ENCODE measurements around the gene OLR1. TPM values are rescaled to one million over a fixed set of nuclear protein-coding genes. Genes with fewer than 3 reads are reported as not detected.

OLR1 gene
- polyA plus RNA-seq, 1 experiment: 6.9 TPM

DNA sequence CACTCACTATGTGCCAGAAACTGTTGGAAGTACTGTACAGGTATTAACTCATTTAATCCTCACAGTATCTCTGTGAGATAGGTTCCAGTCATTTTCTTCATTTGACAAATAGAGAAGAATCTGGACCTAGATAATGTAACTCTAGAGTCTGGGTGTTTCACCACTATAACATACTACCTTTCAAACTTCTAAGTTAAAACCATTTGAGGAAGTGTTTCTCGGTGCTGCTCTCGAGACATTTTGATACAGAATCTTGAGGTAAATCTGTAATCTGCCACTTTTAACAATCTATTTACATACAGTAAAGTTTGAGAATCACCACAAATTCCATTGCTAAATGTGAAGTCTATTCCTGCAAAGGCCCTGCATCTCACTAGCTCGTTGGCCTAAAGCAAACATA lies 8.8 kb downstream of the OLR1 start:
- POLR2A ChIA-PET: no interaction called here
- TF ChIP-seq, protein P1, sequence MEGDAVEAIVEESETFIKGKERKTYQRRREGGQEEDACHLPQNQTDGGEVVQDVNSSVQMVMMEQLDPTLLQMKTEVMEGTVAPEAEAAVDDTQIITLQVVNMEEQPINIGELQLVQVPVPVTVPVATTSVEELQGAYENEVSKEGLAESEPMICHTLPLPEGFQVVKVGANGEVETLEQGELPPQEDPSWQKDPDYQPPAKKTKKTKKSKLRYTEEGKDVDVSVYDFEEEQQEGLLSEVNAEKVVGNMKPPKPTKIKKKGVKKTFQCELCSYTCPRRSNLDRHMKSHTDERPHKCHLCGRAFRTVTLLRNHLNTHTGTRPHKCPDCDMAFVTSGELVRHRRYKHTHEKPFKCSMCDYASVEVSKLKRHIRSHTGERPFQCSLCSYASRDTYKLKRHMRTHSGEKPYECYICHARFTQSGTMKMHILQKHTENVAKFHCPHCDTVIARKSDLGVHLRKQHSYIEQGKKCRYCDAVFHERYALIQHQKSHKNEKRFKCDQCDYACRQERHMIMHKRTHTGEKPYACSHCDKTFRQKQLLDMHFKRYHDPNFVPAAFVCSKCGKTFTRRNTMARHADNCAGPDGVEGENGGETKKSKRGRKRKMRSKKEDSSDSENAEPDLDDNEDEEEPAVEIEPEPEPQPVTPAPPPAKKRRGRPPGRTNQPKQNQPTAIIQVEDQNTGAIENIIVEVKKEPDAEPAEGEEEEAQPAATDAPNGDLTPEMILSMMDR (IDR thresholded peaks at IDR 0.05; ENCODE audit: insufficient read depth, low read depth, low read length): no peak
- H3K4me3 ChIP-seq (ENCODE audit: low read depth, low read length): no peak overlapping the region
- H3K36me3 ChIP-seq (ENCODE audit: control insufficient read depth, insufficient read depth, low read length): no peaks in the 10 kb centered on the region
- H3K27me3 ChIP-seq (ENCODE audit: control insufficient read depth, insufficient read depth, low read length): no peaks in the 10 kb centered on the region
- CTCF ChIA-PET: interaction anchor here (0.6 to 2.9 kb wide), 3 partner anchors 8 to 80 kb away, joined by 3 to 15 read pairs (median 3); no protein-coding TSS in a partner anchor
- no peak for DNase-seq (ENCODE audit: low read depth)

DNA sequence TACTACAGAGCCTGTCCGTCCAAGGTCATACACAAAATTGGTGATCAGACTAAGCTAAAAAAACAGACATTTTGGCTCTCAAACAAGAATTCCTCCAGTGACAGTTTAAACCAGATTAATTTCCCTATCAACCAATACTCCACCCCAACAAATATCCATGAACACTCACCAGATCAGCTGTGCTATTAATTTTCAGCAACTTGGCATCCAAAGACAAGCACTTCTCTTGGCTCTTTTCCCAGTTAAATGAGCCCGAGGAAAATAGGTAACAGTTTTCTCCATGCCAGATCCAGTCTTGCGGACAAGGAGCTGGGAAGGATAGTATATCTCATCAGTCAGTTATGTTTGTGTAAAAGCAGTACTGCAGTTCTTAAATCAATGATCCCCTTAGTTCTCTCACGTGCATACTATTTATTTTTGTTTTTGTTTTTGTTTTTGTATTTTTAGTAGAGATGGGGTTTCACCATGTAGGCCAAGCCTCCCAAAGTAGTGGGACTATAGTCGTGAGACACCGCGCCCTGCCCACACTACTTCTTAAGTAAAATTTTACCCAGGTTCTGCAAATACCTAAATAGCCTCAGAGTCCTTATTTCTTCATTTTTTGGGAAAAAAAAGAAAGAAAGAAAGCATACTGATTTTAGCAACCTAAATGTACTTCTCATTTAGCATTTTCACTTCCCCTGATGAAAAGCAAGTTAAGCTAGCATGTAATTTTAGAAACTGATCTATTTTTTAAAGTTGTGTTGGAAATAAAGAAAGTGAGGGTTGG lies 11.1 kb downstream of the OLR1 start:
- ChIA-PET POLR2A (no interaction called here), CTCF (interaction anchor here (1.5 to 1.6 kb wide), 2 partner anchors 29 to 64 kb away, joined by 3 to 4 read pairs; no protein-coding TSS in a partner anchor)
- DNase-seq (ENCODE audit: low read depth): no peak
- no peaks in the 10 kb centered on the region for H3K27me3 ChIP-seq (ENCODE audit: control insufficient read depth, insufficient read depth, low read length)
- H3K4me3 ChIP-seq (ENCODE audit: low read depth, low read length): no peak overlapping the region
- H3K36me3 ChIP-seq (ENCODE audit: control insufficient read depth, insufficient read depth, low read length): no peaks in the 10 kb centered on the region
- TF ChIP-seq, protein P1 (IDR thresholded peaks at IDR 0.05; ENCODE audit: insufficient read depth, low read depth, low read length): no peak

DNA sequence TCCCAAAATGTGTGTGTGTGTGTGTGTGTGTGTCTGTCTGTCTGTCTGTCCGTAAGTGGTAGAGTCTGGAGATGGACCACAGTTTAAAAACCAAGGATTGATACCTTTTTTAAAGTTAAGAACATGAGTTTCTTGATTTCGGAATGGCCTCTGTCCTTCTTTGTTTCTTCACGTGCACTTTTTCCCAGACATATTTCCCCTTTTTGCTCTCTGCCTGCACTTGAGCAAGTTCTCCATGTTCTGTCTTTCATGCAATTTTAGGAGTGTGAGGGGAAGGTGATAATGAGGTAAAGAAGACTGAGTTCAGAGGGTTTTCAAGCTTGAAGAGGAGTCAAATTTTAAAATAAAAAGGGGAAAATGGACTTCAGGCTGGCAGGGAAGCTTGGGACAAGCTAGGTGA lies 12.7 kb downstream of the OLR1 start:
- ChIA-PET POLR2A (no interaction called here), CTCF (interaction anchor here (1.1 to 1.2 kb wide), 2 partner anchors 10 to 14 kb away, joined by 3 to 4 read pairs; no protein-coding TSS in a partner anchor)
- Histone ChIP-seq H3K4me3 (ENCODE audit: low read depth, low read length) (no peak overlapping the region), H3K27me3 (ENCODE audit: control insufficient read depth, insufficient read depth, low read length) (no peaks in the 10 kb centered on the region), H3K36me3 (ENCODE audit: control insufficient read depth, insufficient read depth, low read length) (no peaks in the 10 kb centered on the region)
- TF ChIP-seq, protein P1 (IDR thresholded peaks at IDR 0.05; ENCODE audit: insufficient read depth, low read depth, low read length): no peak
- no peak for DNase-seq (ENCODE audit: low read depth)

DNA sequence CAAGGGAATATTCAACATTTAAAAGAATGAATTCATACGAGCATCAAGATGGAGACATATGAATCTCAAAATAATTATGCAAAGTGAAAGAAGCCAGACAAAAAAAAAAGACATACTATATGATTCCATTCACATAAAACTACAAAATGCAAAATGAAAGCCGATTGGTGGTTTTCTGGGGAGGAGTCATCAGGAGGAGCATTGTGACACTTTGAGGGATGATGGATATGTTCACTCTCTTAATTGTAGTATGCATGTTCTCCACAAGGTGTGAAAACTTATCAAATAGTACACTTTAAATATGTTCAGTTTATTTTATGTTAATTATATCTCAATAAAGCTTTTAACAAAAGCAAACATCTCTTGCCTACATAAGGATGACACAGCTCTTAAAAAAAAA lies 13.5 kb downstream of the OLR1 start:
- TF ChIP-seq, protein P1 (IDR thresholded peaks at IDR 0.05; ENCODE audit: insufficient read depth, low read depth, low read length): no peak
- ChIA-PET POLR2A (interaction anchor here (0.7 kb wide), 1 partner anchor 10 kb away, joined by 4 read pairs; no protein-coding TSS in a partner anchor), CTCF (interaction anchor here (1.0 kb wide), 1 partner anchor 29 kb away, joined by 3 read pairs; no protein-coding TSS in a partner anchor)
- Histone ChIP-seq H3K4me3 (ENCODE audit: low read depth, low read length) (no peak overlapping the region), H3K27me3 (ENCODE audit: control insufficient read depth, insufficient read depth, low read length) (no peaks in the 10 kb centered on the region), H3K36me3 (ENCODE audit: control insufficient read depth, insufficient read depth, low read length) (no peaks in the 10 kb centered on the region)
- no peak for DNase-seq (ENCODE audit: low read depth)

DNA sequence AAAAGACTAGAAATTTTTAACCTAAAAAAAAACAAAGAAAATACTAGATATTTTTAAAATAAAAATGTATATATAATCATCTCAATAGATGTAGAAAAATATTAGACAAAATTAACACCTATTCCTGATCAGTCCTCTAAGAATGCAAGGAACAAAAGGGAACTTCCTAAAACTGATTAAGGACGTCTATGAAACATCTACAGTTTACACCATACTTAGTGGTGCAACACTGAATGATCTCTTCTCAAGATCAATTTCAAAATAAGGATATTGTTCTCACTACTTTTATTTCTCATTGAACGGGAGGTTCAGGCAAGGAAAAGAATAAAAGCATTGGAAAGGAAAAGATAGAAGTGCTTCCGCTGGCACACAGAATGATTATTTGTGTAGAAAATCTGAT lies 16.0 kb downstream of the OLR1 start:
- H3K27me3 ChIP-seq (ENCODE audit: control insufficient read depth, insufficient read depth, low read length): no peaks in the 10 kb centered on the region
- CTCF ChIA-PET: interaction anchor here (1.0 to 1.9 kb wide), 3 partner anchors 8 to 48 kb away, joined by 3 to 5 read pairs (median 4); no protein-coding TSS in a partner anchor

More for the DNA sequence above, 16.0 kb downstream of the OLR1 start:
- H3K4me3 ChIP-seq (ENCODE audit: low read depth, low read length): no peak overlapping the region
- H3K36me3 ChIP-seq (ENCODE audit: control insufficient read depth, insufficient read depth, low read length): no peaks in the 10 kb centered on the region
- POLR2A ChIA-PET: no interaction called here
- no peak for DNase-seq (ENCODE audit: low read depth)
- TF ChIP-seq, protein P1 (IDR thresholded peaks at IDR 0.05; ENCODE audit: insufficient read depth, low read depth, low read length): no peak
